Omental fat pad (tissue), 4 donors: ENCODE results near the gene PADI6. TPM values are rescaled to one million over a fixed set of nuclear protein-coding genes. Genes with fewer than 3 reads are reported as not detected.
"Not testable (repeated sequence)": the region's sequence is repeated elsewhere in the genome, so short reads cannot be mapped to it uniquely, and the experiment has no call there.

ENCODE experiments used
- ATAC-seq: fragments of 150-250 bp; one replicate; pipeline ENCODE4 v1.9.1; 2016; ENCODE audit warnings: mild to moderate bottlenecking, moderate library complexity; ENCODE audit not compliant: low FRiP score
- DNase-seq: peaks from one replicate; pipeline ENCODE4 v3.0.0-alpha.2; 2019; ENCODE audit warnings: low spot score
- CTCF ChIP-seq, 3 donors: fragments of 450-650 bp; IDR thresholded peaks; one replicate each; pipeline ENCODE4 v1.5.1; 2016 to 2017; ENCODE audit warnings: antibody characterized with exemption in 3 of 3, mild to moderate bottlenecking in 3 of 3, moderate library complexity in 2 of 3
- total RNA-seq, 4 donors: library from RNA; depleted of rRNA; stranded (reverse); fragments of >200 nt; gene quantifications; one replicate each; pipeline ENCODE4 v1.1.0, GENCODE V29; 2016

PADI6 gene
- total RNA-seq, 4 donors from 2014 or later: not detected

- ATAC-seq: no peak
- DNase-seq: no peak
- no peak for TF ChIP-seq CTCF (IDR thresholded peaks at IDR 0.05)
Measured at GRCh38 chr1:17338706-17339493, 33.1 kb upstream of the PADI6 start.

- ATAC-seq (no peak), DNase-seq (no peak)
- no peak for TF ChIP-seq CTCF (IDR thresholded peaks at IDR 0.05)
Measured at GRCh38 chr1:17339521-17339920, 32.5 kb upstream of the PADI6 start.

GRCh38 chr1:17340358-17340757, 31.6 kb upstream of the PADI6 start:
- no peak for TF ChIP-seq CTCF (IDR thresholded peaks at IDR 0.05)
- no peak for ATAC-seq
- DNase-seq: no peak

- TF ChIP-seq CTCF (IDR thresholded peaks at IDR 0.05): no peak
- no peak for DNase-seq
- no peak for ATAC-seq
Measured at GRCh38 chr1:17342014-17342441, 30.0 kb upstream of the PADI6 start.

GRCh38 chr1:17345506-17345905, 26.5 kb upstream of the PADI6 start:
- ATAC-seq, DNase-seq: not testable (repeated sequence)

GRCh38 chr1:17346046-17346789, 25.8 kb upstream of the PADI6 start:
- ATAC-seq (no peak), DNase-seq (no peak)
- TF ChIP-seq CTCF (IDR thresholded peaks at IDR 0.05): no peak

GRCh38 chr1:17347769-17348592, 24.0 kb upstream of the PADI6 start:
- TF ChIP-seq CTCF (IDR thresholded peaks at IDR 0.05): no peak
- ATAC-seq (peak; percentile 54), DNase-seq (no peak)
